GM18858 (cell line): ENCODE data around the gene TNFSF10.

Source experiments
- ATAC-seq: cut with Tn5 transposase; IDR thresholded peaks from one replicate; pipeline ENCODE4 v1.9.1; 2021; ENCODE audit not compliant: unreplicated experiment

Gene TNFSF10

GRCh38 chr3:172461530-172462138, 61.6 kb downstream of the TNFSF10 start:
- ATAC-seq, result peak; percentile 71

DNA sequence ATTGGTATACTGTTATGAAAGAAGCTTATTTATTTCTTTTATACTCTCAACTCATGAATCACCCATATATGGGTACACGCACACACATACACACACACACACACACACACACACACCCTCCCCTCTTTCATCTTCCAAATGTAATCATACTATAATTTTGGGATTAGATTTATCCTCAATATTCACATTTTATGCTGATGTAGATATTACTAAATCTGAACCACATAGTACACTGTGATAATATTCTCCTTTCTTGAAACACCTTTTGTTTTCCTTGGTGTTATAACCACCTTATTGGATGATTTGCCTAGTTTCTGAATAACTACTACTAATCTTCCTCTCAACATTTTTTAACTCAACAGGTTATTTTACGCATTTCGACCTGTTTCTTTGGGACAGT, 66.8 kb downstream of the TNFSF10 start:
- no peak for ATAC-seq
